HepG2 (cell line): ENCODE data around the gene TMEM14C. TPM values are rescaled to one million over a fixed set of nuclear protein-coding genes. Genes with fewer than 3 reads are reported as not detected.

Experiments
- CCAR2 ChIP-seq: fragments of 200-400 bp; formaldehyde crosslinking; optimal IDR thresholded peaks from 2 replicates; pipeline ENCODE3; 2018; ENCODE audit warnings: low read depth, mild to moderate bottlenecking, low read length, moderate library complexity
- CCDC6 ChIP-seq: sonication (generic); formaldehyde crosslinking; IDR thresholded peaks from 2 replicates; pipeline ENCODE4 v1.8.1; 2022; ENCODE audit warnings: mild to moderate bottlenecking, missing genetic modification reagents, moderate library complexity
- ELF4 ChIP-seq: sonication (generic); formaldehyde crosslinking; IDR thresholded peaks from 2 replicates; pipeline ENCODE4 v1.5.0; 2020; ENCODE audit warnings: missing genetic modification reagents, mild to moderate bottlenecking, moderate library complexity, borderline replicate concordance
- FOXP1 ChIP-seq, 2 experiments: fragments of 450-650 bp in 1 of 2; IDR thresholded peaks; 2 replicates each; pipeline ENCODE4 v1.6.1; 2017 to 2018; ENCODE audit warnings: antibody characterized with exemption in 1 of 2
- GATA4 ChIP-seq: sonication (generic); IDR thresholded peaks from 2 replicates; pipeline ENCODE4 v1.6.1; 2016; ENCODE audit warnings: antibody characterized with exemption, low read depth, borderline replicate concordance
- HES4 ChIP-seq: sonication (generic); formaldehyde crosslinking; IDR thresholded peaks from 2 replicates; pipeline ENCODE4 v1.9.0; 2021; ENCODE audit warnings: mild to moderate bottlenecking, missing genetic modification reagents, borderline replicate concordance
- HOXA3 ChIP-seq: sonication (generic); formaldehyde crosslinking; IDR thresholded peaks from 2 replicates; pipeline ENCODE4 v1.5.0; 2020; ENCODE audit warnings: missing genetic modification reagents
- KDM3A ChIP-seq: IDR thresholded peaks from 2 replicates; pipeline ENCODE4 v1.6.1; 2018; ENCODE audit warnings: low read depth, missing compliant biosample characterization
- NCOA2 ChIP-seq: sonication (generic); formaldehyde crosslinking; IDR thresholded peaks from 2 replicates; pipeline ENCODE4 v1.8.0; 2022; ENCODE audit warnings: inconsistent platforms
- RBM39 ChIP-seq: fragments of 200-400 bp; formaldehyde crosslinking; IDR thresholded peaks from one replicate; pipeline ENCODE4 v1.6.1; 2018; ENCODE audit warnings: antibody characterized with exemption, mild to moderate bottlenecking, low read depth, low read length; ENCODE audit not compliant: poor library complexity, severe bottlenecking
- SAFB2 ChIP-seq: sonication (generic); formaldehyde crosslinking; IDR thresholded peaks from 2 replicates; pipeline ENCODE4 v1.5.1; 2020; ENCODE audit warnings: missing genetic modification reagents, low read depth, mild to moderate bottlenecking, borderline replicate concordance
- SALL1 ChIP-seq: sonication (generic); formaldehyde crosslinking; IDR thresholded peaks from 2 replicates; pipeline ENCODE4 v1.8.0; 2022; ENCODE audit warnings: mild to moderate bottlenecking, missing genetic modification reagents
- SAP130 ChIP-seq: IDR thresholded peaks from 2 replicates; pipeline ENCODE4 v1.6.1; 2016; ENCODE audit warnings: low read depth
- SRY ChIP-seq: sonication (generic); formaldehyde crosslinking; IDR thresholded peaks from 2 replicates; pipeline ENCODE4 v1.8.0; 2022; ENCODE audit warnings: mild to moderate bottlenecking, missing genetic modification reagents
- XBP1 ChIP-seq: sonication (generic); formaldehyde crosslinking; IDR thresholded peaks from 2 replicates; pipeline ENCODE4 v1.5.0; 2020; ENCODE audit warnings: missing genetic modification reagents
- ZBTB1 ChIP-seq: sonication (generic); formaldehyde crosslinking; IDR thresholded peaks from 2 replicates; pipeline ENCODE4 v1.4.0; 2020; ENCODE audit warnings: missing genetic modification reagents, borderline replicate concordance
- ZBTB20 ChIP-seq: sonication (generic); formaldehyde crosslinking; IDR thresholded peaks from 2 replicates; pipeline ENCODE4 v1.8.1; 2023; ENCODE audit warnings: missing genetic modification reagents, low read depth, mild to moderate bottlenecking, borderline replicate concordance
- ZNF121 ChIP-seq: sonication (generic); formaldehyde crosslinking; IDR thresholded peaks from 2 replicates; pipeline ENCODE4 v1.5.0; 2020; ENCODE audit warnings: mild to moderate bottlenecking, missing genetic modification reagents
- ZNF367 ChIP-seq: sonication (generic); formaldehyde crosslinking; IDR thresholded peaks from 2 replicates; pipeline ENCODE4 v1.4.0; 2020; ENCODE audit warnings: missing genetic modification reagents, borderline replicate concordance
- ZNF703 ChIP-seq: sonication (generic); formaldehyde crosslinking; IDR thresholded peaks from 2 replicates; pipeline ENCODE4 v1.5.1; 2020; ENCODE audit warnings: missing genetic modification reagents, mild to moderate bottlenecking, moderate library complexity, borderline replicate concordance
- polyA plus RNA-seq, 8 experiments: library from polyadenylated mRNA; depleted of rRNA in 3 of 8; stranded (reverse) in 7 of 8; unstranded in 1 of 8; fragments of >200 nt; fragmentation: Illumina TruSeq in 4 of 8; extraction: Trizol in 4 of 8; gene quantifications; 2 replicates each; pipeline versions ENCODE4 v1.2.1 to v1.2.3, GENCODE V29; 2011 to 2016; ENCODE audit warnings: low read depth in 4 of 8, missing spikeins in 1 of 8, mixed read lengths in 1 of 8; ENCODE audit not compliant: insufficient read depth in 1 of 8
- total RNA-seq, 5 experiments: library from RNA; depleted of rRNA; stranded (reverse); fragments of >200 nt; fragmentation: Illumina TruSeq; extraction: Trizol; gene quantifications; 2 replicates each; pipeline ENCODE4 v1.2.3, GENCODE V29; 2016; ENCODE audit warnings: low read depth in 1 of 5
- TF ChIP-seq, protein P1 (sequence below): sonication (generic); formaldehyde crosslinking; IDR thresholded peaks from 2 replicates; pipeline ENCODE4 v1.5.1; 2020; ENCODE audit warnings: missing genetic modification reagents, mild to moderate bottlenecking, borderline replicate concordance
- TF ChIP-seq, protein P2 (sequence below), 2 experiments: sonication (generic) in 1 of 2; formaldehyde crosslinking in 1 of 2; IDR thresholded peaks; 2 replicates each; pipeline versions ENCODE4 v1.4.0 to v1.6.1; 2018 to 2020; ENCODE audit warnings: missing genetic modification reagents in 2 of 2, borderline replicate concordance in 1 of 2, low read depth in 1 of 2, mild to moderate bottlenecking in 1 of 2, missing biosample characterization in 1 of 2
- TF ChIP-seq, protein P3 (sequence below): sonication (generic); formaldehyde crosslinking; IDR thresholded peaks from 2 replicates; pipeline ENCODE4 v1.5.0; 2020; ENCODE audit warnings: mild to moderate bottlenecking, missing genetic modification reagents
- TF ChIP-seq, protein P4 (sequence below): sonication (generic); formaldehyde crosslinking; IDR thresholded peaks from 2 replicates; pipeline ENCODE4 v1.4.0; 2020; ENCODE audit warnings: missing genetic modification reagents; ENCODE audit errors: not compliant biosample characterization

The TMEM14C gene
- total and polyA plus RNA-seq, 2 of the 13 experiments (the other 11 are each of a cell fraction or from before 2014, with no cell fraction given) = 184 TPM

DNA sequence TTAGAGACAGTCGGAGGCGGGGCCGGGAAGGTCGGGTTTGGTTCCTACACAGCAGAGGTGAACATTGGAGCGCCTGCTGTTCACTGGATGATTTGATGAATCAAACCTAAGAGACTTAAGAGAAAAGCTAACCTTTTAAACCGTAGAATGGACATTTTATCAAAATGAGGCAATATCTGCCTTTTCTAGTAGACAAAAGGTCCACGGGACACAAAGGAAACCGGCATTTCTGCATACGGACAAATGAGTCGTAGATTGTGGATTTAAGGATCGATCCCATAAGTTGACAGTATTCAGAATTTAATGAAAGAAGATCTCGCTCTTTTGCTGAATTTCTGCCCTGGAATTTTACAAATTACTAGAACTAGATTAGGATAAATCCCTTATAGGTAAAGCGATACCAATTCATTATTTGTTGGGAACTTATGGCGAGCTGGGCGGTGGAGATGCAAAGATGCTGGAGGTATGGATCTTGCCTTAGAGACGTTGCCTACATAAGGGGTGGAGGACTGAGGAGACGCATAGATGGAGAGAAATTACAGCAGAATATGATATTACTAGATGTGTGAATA is 27.7 kb upstream of the TMEM14C start (continued):
- TF ChIP-seq ZBTB1 (CRISPR knock-in tag) (no peak), ZNF367 (no peak), GATA4 (no peak), ZNF121 (CRISPR knock-in tag) (no peak), NCOA2 (CRISPR knock-in tag) (no peak), CCAR2 (no peak), HOXA3 (CRISPR knock-in tag) (no peak), XBP1 (CRISPR knock-in tag) (no peak), CCDC6 (CRISPR knock-in tag) (peak; percentile 44; the same call in 1 of the 2 replicates), KDM3A (CRISPR knock-in tag) (no peak), SAFB2 (no peak), ELF4 (CRISPR knock-in tag) (0 out of 2 replicates have a peak, but pooled peaks have one; percentile 5), SALL1 (no peak), SRY (no peak), HES4 (CRISPR knock-in tag) (no peak), ZBTB20 (CRISPR knock-in tag) (no peak), SAP130 (CRISPR knock-in tag) (no peak), ZNF703 (CRISPR knock-in tag) (no peak), FOXP1 (IDR thresholded peaks at IDR 0.05) (no peak), FOXP1 (CRISPR knock-in tag; IDR thresholded peaks at IDR 0.05) (no peak), RBM39 (no peak)
- TF ChIP-seq, protein P1, sequence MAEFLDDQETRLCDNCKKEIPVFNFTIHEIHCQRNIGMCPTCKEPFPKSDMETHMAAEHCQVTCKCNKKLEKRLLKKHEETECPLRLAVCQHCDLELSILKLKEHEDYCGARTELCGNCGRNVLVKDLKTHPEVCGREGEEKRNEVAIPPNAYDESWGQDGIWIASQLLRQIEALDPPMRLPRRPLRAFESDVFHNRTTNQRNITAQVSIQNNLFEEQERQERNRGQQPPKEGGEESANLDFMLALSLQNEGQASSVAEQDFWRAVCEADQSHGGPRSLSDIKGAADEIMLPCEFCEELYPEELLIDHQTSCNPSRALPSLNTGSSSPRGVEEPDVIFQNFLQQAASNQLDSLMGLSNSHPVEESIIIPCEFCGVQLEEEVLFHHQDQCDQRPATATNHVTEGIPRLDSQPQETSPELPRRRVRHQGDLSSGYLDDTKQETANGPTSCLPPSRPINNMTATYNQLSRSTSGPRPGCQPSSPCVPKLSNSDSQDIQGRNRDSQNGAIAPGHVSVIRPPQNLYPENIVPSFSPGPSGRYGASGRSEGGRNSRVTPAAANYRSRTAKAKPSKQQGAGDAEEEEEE (CRISPR knock-in tag) = no peak
- TF ChIP-seq, protein P2, sequence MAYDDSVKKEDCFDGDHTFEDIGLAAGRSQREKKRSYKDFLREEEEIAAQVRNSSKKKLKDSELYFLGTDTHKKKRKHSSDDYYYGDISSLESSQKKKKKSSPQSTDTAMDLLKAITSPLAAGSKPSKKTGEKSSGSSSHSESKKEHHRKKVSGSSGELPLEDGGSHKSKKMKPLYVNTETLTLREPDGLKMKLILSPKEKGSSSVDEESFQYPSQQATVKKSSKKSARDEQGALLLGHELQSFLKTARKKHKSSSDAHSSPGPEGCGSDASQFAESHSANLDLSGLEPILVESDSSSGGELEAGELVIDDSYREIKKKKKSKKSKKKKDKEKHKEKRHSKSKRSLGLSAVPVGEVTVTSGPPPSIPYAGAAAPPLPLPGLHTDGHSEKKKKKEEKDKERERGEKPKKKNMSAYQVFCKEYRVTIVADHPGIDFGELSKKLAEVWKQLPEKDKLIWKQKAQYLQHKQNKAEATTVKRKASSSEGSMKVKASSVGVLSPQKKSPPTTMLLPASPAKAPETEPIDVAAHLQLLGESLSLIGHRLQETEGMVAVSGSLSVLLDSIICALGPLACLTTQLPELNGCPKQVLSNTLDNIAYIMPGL (CRISPR knock-in tag; IDR thresholded peaks at IDR 0.05; ENCODE audit: borderline replicate concordance in 1 of 2, low read depth in 1 of 2) = no peak
- TF ChIP-seq, protein P3, sequence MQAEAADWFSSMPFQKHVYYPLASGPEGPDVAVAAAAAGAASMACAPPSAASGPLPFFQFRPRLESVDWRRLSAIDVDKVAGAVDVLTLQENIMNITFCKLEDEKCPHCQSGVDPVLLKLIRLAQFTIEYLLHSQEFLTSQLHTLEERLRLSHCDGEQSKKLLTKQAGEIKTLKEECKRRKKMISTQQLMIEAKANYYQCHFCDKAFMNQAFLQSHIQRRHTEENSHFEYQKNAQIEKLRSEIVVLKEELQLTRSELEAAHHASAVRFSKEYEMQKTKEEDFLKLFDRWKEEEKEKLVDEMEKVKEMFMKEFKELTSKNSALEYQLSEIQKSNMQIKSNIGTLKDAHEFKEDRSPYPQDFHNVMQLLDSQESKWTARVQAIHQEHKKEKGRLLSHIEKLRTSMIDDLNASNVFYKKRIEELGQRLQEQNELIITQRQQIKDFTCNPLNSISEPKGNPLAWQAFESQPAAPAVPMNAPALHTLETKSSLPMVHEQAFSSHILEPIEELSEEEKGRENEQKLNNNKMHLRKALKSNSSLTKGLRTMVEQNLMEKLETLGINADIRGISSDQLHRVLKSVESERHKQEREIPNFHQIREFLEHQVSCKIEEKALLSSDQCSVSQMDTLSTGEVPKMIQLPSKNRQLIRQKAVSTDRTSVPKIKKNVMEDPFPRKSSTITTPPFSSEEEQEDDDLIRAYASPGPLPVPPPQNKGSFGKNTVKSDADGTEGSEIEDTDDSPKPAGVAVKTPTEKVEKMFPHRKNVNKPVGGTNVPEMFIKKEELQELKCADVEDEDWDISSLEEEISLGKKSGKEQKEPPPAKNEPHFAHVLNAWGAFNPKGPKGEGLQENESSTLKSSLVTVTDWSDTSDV (CRISPR knock-in tag) = no peak
- TF ChIP-seq, protein P4, sequence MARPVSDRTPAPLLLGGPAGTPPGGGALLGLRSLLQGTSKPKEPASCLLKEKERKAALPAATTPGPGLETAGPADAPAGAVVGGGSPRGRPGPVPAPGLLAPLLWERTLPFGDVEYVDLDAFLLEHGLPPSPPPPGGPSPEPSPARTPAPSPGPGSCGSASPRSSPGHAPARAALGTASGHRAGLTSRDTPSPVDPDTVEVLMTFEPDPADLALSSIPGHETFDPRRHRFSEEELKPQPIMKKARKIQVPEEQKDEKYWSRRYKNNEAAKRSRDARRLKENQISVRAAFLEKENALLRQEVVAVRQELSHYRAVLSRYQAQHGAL (CRISPR knock-in tag) = no peak
